SK-N-SH treated with all-trans-retinoic acid at 6 μM for 48 hours (cell line): ENCODE measurements around the gene MAT1A.

Experiments
- ATAC-seq: fragments of 200-7000 bp; cut with Tn5 transposase; 3 replicates; pipeline ENCODE4 v1.9.1; 2020; ENCODE audit warnings: mild to moderate bottlenecking, moderate library complexity
- ARNTL ChIP-seq: fragments of 450-650 bp; formaldehyde crosslinking; IDR thresholded peaks from 2 replicates; pipeline ENCODE4 v1.5.0; 2020; ENCODE audit warnings: low read depth, mild to moderate bottlenecking, moderate library complexity, borderline replicate concordance
- BACH2 ChIP-seq: fragments of 250-450 bp; sonication (Bioruptor Pico); IDR thresholded peaks from 2 replicates; pipeline ENCODE4 v1.9.0; 2021; ENCODE audit warnings: mild to moderate bottlenecking, borderline replicate concordance
- CREB5 ChIP-seq: fragments of 250-450 bp; sonication (Bioruptor Pico); IDR thresholded peaks from 2 replicates; pipeline ENCODE4 v1.5.1; 2020; ENCODE audit warnings: low read depth, mild to moderate bottlenecking, moderate library complexity
- CSDC2 ChIP-seq: fragments of 250-450 bp; sonication (Bioruptor Pico); IDR thresholded peaks from 2 replicates; pipeline ENCODE4 v1.5.0; 2020; ENCODE audit warnings: mild to moderate bottlenecking, moderate library complexity
- CSRNP3 ChIP-seq: fragments of 250-450 bp; sonication (Bioruptor Pico); IDR thresholded peaks from 2 replicates; pipeline ENCODE4 v1.5.1; 2021; ENCODE audit warnings: mild to moderate bottlenecking, moderate library complexity
- ESRRG ChIP-seq: fragments of 250-450 bp; sonication (Bioruptor Pico); IDR thresholded peaks from 2 replicates; pipeline ENCODE4 v1.6.1; 2021; ENCODE audit warnings: mild to moderate bottlenecking
- GLIS3 ChIP-seq: fragments of 250-450 bp; sonication (Bioruptor Pico); IDR thresholded peaks from 2 replicates; pipeline ENCODE4 v1.5.0; 2020; ENCODE audit warnings: mild to moderate bottlenecking, moderate library complexity
- OSR1 ChIP-seq: fragments of 250-450 bp; sonication (Bioruptor Pico); IDR thresholded peaks from 2 replicates; pipeline ENCODE4 v1.8.0; 2022; ENCODE audit warnings: moderate library complexity, mild to moderate bottlenecking, inconsistent platforms
- PATZ1 ChIP-seq: fragments of 250-450 bp; sonication (Bioruptor Pico); IDR thresholded peaks from 2 replicates; pipeline ENCODE4 v1.8.0; 2020; ENCODE audit warnings: mild to moderate bottlenecking, moderate library complexity, borderline replicate concordance
- PPARA ChIP-seq: fragments of 250-450 bp; sonication (Bioruptor Pico); IDR thresholded peaks from 2 replicates; pipeline ENCODE4 v1.5.0; 2020; ENCODE audit warnings: mild to moderate bottlenecking, borderline replicate concordance
- SNAI2 ChIP-seq: fragments of 250-450 bp; sonication (Bioruptor Pico); IDR thresholded peaks from 2 replicates; pipeline ENCODE4 v1.5.0; 2020; ENCODE audit warnings: mild to moderate bottlenecking, moderate library complexity
- TCF4 ChIP-seq: fragments of 250-450 bp; sonication (Bioruptor Pico); IDR thresholded peaks from 2 replicates; pipeline ENCODE4 v1.8.0; 2021; ENCODE audit warnings: mild to moderate bottlenecking, moderate library complexity, borderline replicate concordance
- TOX ChIP-seq: fragments of 250-450 bp; sonication (Bioruptor Pico); IDR thresholded peaks from 2 replicates; pipeline ENCODE4 v1.8.0; 2021; ENCODE audit warnings: mild to moderate bottlenecking, moderate library complexity, borderline replicate concordance
- ZFP3 ChIP-seq: fragments of 250-450 bp; sonication (Bioruptor Pico); IDR thresholded peaks from 2 replicates; pipeline ENCODE4 v1.5.0; 2020; ENCODE audit warnings: mild to moderate bottlenecking, moderate library complexity
- ZFP30 ChIP-seq: fragments of 450-650 bp; formaldehyde crosslinking; IDR thresholded peaks from 2 replicates; pipeline ENCODE4 v1.5.0; 2022; ENCODE audit warnings: mild to moderate bottlenecking, moderate library complexity
- ZNF565 ChIP-seq: fragments of 450-650 bp; formaldehyde crosslinking; conservative IDR thresholded peaks from 2 replicates; pipeline ENCODE4 v1.5.0; 2020; ENCODE audit warnings: low read depth, mild to moderate bottlenecking, moderate library complexity
- ZNF70 ChIP-seq: fragments of 450-650 bp; formaldehyde crosslinking; IDR thresholded peaks from 2 replicates; pipeline ENCODE4 v1.5.0; 2020; ENCODE audit warnings: mild to moderate bottlenecking, moderate library complexity
- ZNF8 ChIP-seq: fragments of 450-650 bp; formaldehyde crosslinking; IDR thresholded peaks from 2 replicates; pipeline ENCODE4 v1.5.0; 2020; ENCODE audit warnings: mild to moderate bottlenecking, moderate library complexity
- TF ChIP-seq, protein P1 (sequence below): fragments of 250-450 bp; sonication (Bioruptor Pico); IDR thresholded peaks from 2 replicates; pipeline ENCODE4 v1.5.0; 2020; ENCODE audit warnings: mild to moderate bottlenecking, moderate library complexity

MAT1A gene

GRCh38 chr10:80272793-80273522 is 16.5 kb downstream of the MAT1A start (continued):
- TF ChIP-seq, protein P1, sequence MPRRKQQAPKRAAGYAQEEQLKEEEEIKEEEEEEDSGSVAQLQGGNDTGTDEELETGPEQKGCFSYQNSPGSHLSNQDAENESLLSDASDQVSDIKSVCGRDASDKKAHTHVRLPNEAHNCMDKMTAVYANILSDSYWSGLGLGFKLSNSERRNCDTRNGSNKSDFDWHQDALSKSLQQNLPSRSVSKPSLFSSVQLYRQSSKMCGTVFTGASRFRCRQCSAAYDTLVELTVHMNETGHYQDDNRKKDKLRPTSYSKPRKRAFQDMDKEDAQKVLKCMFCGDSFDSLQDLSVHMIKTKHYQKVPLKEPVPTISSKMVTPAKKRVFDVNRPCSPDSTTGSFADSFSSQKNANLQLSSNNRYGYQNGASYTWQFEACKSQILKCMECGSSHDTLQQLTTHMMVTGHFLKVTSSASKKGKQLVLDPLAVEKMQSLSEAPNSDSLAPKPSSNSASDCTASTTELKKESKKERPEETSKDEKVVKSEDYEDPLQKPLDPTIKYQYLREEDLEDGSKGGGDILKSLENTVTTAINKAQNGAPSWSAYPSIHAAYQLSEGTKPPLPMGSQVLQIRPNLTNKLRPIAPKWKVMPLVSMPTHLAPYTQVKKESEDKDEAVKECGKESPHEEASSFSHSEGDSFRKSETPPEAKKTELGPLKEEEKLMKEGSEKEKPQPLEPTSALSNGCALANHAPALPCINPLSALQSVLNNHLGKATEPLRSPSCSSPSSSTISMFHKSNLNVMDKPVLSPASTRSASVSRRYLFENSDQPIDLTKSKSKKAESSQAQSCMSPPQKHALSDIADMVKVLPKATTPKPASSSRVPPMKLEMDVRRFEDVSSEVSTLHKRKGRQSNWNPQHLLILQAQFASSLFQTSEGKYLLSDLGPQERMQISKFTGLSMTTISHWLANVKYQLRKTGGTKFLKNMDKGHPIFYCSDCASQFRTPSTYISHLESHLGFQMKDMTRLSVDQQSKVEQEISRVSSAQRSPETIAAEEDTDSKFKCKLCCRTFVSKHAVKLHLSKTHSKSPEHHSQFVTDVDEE (CRISPR knock-in tag) = no peak
- TF ChIP-seq, all 23 proteins: peak for 0

DNA sequence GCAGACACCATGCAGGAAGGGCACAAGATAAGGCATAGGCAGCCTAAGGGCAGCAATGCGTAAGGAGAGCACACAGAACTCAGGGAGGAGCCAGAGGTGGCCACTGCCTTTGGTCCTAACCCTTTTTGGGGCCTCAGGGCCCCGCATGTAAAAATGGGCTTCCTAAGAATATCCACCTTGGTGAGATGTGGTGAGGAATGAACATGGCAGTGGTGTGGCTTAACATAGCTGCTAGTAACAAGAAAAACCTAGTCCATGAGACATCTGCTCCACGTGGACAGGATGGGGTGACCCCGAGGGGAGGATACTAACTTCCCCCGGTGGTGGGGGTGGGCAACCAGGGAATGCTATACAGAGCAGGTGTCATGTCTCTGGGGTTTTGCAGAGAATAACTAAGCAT is 18.0 kb downstream of the MAT1A start:
- no peak for ATAC-seq
- no peak for TF ChIP-seq ZFP30 (CRISPR knock-in tag)
- TF ChIP-seq CSRNP3 (CRISPR knock-in tag) = no peak
- TF ChIP-seq ARNTL (CRISPR knock-in tag) = no peak

- TF ChIP-seq TCF4 (CRISPR knock-in tag) (no peak), ZNF70 (no peak), PATZ1 (CRISPR knock-in tag) (no peak)
- TF ChIP-seq, protein P1 (CRISPR knock-in tag) = no peak
- ATAC-seq = no peak
These were observed 18.6 kb downstream of the MAT1A start for GRCh38 chr10:80270887-80271286.

- TF ChIP-seq TOX (CRISPR knock-in tag) (no peak), ZFP30 (CRISPR knock-in tag) (no peak), ZFP3 (CRISPR knock-in tag) (no peak), TCF4 (CRISPR knock-in tag) (no peak), CSRNP3 (CRISPR knock-in tag) (no peak), PPARA (no peak), SNAI2 (CRISPR knock-in tag) (no peak), CREB5 (no peak), ZNF8 (CRISPR knock-in tag) (no peak), BACH2 (no peak), GLIS3 (CRISPR knock-in tag) (no peak), ZNF565 (CRISPR knock-in tag) (no peak), ESRRG (CRISPR knock-in tag) (no peak), OSR1 (CRISPR knock-in tag) (no peak), ARNTL (CRISPR knock-in tag) (no peak), CSDC2 (CRISPR knock-in tag) (no peak)
- TF ChIP-seq, protein P1 (CRISPR knock-in tag) = no peak
- ATAC-seq = no peak
These were observed 20.4 kb downstream of the MAT1A start for GRCh38 chr10:80268938-80269588.
